SKM-1 treated with dmso at 0.1 percent for 144 hours (cell line): ENCODE measurements around the gene SYTL2.

Source experiments
- DNase-seq: peaks from one replicate; lab custom pipeline; 2025; ENCODE audit not compliant: unreplicated experiment; lab: John Stamatoyannopoulos, UW

The SYTL2 gene

GRCh38 chr11:85827748-85828639 is 17.1 kb upstream of the SYTL2 start:
- no peak for DNase-seq

GRCh38 chr11:85826116-85826855 is 15.3 kb upstream of the SYTL2 start:
- no peak for DNase-seq

GRCh38 chr11:85825616-85826015 is 14.7 kb upstream of the SYTL2 start:
- no peak for DNase-seq

- DNase-seq = no peak
Measured at GRCh38 chr11:85823816-85824215, 12.9 kb upstream of the SYTL2 start.

GRCh38 chr11:85822814-85823213 is 11.9 kb upstream of the SYTL2 start:
- no peak for DNase-seq

- no peak for DNase-seq
Measured at GRCh38 chr11:85821636-85822035, 10.7 kb upstream of the SYTL2 start.

GRCh38 chr11:85819441-85819840 is 8.5 kb upstream of the SYTL2 start:
- DNase-seq = no peak

GRCh38 chr11:85815186-85815931 is 4.4 kb upstream of the SYTL2 start:
- no peak for DNase-seq

- DNase-seq = no peak
Measured at GRCh38 chr11:85813721-85814120, 2.8 kb upstream of the SYTL2 start.

GRCh38 chr11:85811624-85812023 is 683 bp upstream of the SYTL2 start:
- no peak for DNase-seq

GRCh38 chr11:85810521-85810870 is 445 bp downstream of the SYTL2 start:
- DNase-seq = no peak

GRCh38 chr11:85809863-85810262 is 1.1 kb downstream of the SYTL2 start:
- no peak for DNase-seq

GRCh38 chr11:85809191-85809590 is 1.8 kb downstream of the SYTL2 start:
- DNase-seq = no peak

- no peak for DNase-seq
Measured at GRCh38 chr11:85806876-85807275, 4.1 kb downstream of the SYTL2 start.

GRCh38 chr11:85806016-85806415 is 4.9 kb downstream of the SYTL2 start:
- no peak for DNase-seq

GRCh38 chr11:85805387-85805786 is 5.6 kb downstream of the SYTL2 start:
- no peak for DNase-seq

GRCh38 chr11:85803920-85804319 is 7.0 kb downstream of the SYTL2 start:
- no peak for DNase-seq

GRCh38 chr11:85803303-85803702 is 7.6 kb downstream of the SYTL2 start:
- no peak for DNase-seq

GRCh38 chr11:85801527-85801926 is 9.4 kb downstream of the SYTL2 start:
- DNase-seq = no peak

- DNase-seq = no peak
Measured at GRCh38 chr11:85800595-85801342, 10.2 kb downstream of the SYTL2 start.

GRCh38 chr11:85799142-85799541 is 11.8 kb downstream of the SYTL2 start:
- DNase-seq = no peak
